ENCODE measurements around the gene SYNJ2. TPM values are rescaled to one million over a fixed set of nuclear protein-coding genes. Genes with fewer than 3 reads are reported as not detected.

SYNJ2 gene
- polyA plus RNA-seq, 10 donors: 8.0 to 12.8 (median 9.7) TPM

- DNase-seq: peak; percentile 61 to 85 (median 75)
These were observed 90.5 kb downstream of the SYNJ2 start for GRCh38 chr6:158072083-158072721.

GRCh38 chr6:158073776-158074175, 92.1 kb downstream of the SYNJ2 start:
- no peak for DNase-seq

- no peak for DNase-seq
These were observed 94.9 kb downstream of the SYNJ2 start for GRCh38 chr6:158076548-158076947.

- no peak for DNase-seq
These were observed 96.0 kb downstream of the SYNJ2 start for GRCh38 chr6:158077676-158078075.

- DNase-seq: no peak
These were observed 96.7 kb downstream of the SYNJ2 start for GRCh38 chr6:158078320-158078719.

- DNase-seq: no peak
These were observed 99.4 kb downstream of the SYNJ2 start for GRCh38 chr6:158080849-158081656.

GRCh38 chr6:158081657-158081935, 99.9 kb downstream of the SYNJ2 start:
- no peak for DNase-seq

GRCh38 chr6:158083455-158084325, 102.0 kb downstream of the SYNJ2 start:
- no peak for DNase-seq

- no peak for DNase-seq
These were observed 103.8 kb downstream of the SYNJ2 start for GRCh38 chr6:158085261-158086053.

- no peak for DNase-seq
These were observed 104.4 kb downstream of the SYNJ2 start for GRCh38 chr6:158086054-158086503.

- DNase-seq: no peak
These were observed 105.0 kb downstream of the SYNJ2 start for GRCh38 chr6:158086504-158087223.

- no peak for DNase-seq
These were observed 105.7 kb downstream of the SYNJ2 start for GRCh38 chr6:158087224-158087867.

- DNase-seq: no peak
These were observed 111.1 kb downstream of the SYNJ2 start for GRCh38 chr6:158092806-158093205.

- DNase-seq: no peak
These were observed 113.4 kb downstream of the SYNJ2 start for GRCh38 chr6:158095031-158095430.

GRCh38 chr6:158095671-158096070, 114.0 kb downstream of the SYNJ2 start:
- no peak for DNase-seq

- no peak for DNase-seq
These were observed 121.6 kb downstream of the SYNJ2 start for GRCh38 chr6:158103228-158103627.

- no peak for DNase-seq
These were observed 123.0 kb downstream of the SYNJ2 start for GRCh38 chr6:158104696-158105095.

- DNase-seq: no peak
These were observed 128.1 kb downstream of the SYNJ2 start for GRCh38 chr6:158109748-158110147.

GRCh38 chr6:158110986-158111385, 129.3 kb downstream of the SYNJ2 start:
- no peak for DNase-seq

- DNase-seq: no peak
These were observed 130.3 kb downstream of the SYNJ2 start for GRCh38 chr6:158111987-158112386.

All from muscle of back (tissue), 11 donors.